Neural crest cell (in vitro differentiated cells): ENCODE measurements around the gene CSK. TPM values are rescaled to one million over a fixed set of nuclear protein-coding genes. Genes with fewer than 3 reads are reported as not detected.

Experiments
- DNase-seq: peaks from one replicate; pipeline ENCODE4 v3.0.0; 2021; ENCODE audit warnings: low read depth, mixed read lengths, low spot score
- H3K27ac Mint-ChIP-seq: one replicate; pipeline ENCODE4 v1.8.0; 2021; ENCODE audit warnings: mild to moderate bottlenecking, mixed read lengths; ENCODE audit not compliant: unreplicated experiment
- H3K27me3 Mint-ChIP-seq: 2 replicates; pipeline ENCODE4 v1.8.0; 2021; ENCODE audit warnings: low read depth, mild to moderate bottlenecking, mixed read lengths
- H3K36me3 Mint-ChIP-seq: 2 replicates; pipeline ENCODE4 v1.8.0; 2021; ENCODE audit warnings: low read depth, mild to moderate bottlenecking, mixed read lengths
- H3K4me1 Mint-ChIP-seq: 2 replicates; pipeline ENCODE4 v1.8.0; 2021; ENCODE audit warnings: mixed read lengths
- H3K4me3 Mint-ChIP-seq: one replicate; pipeline ENCODE4 v1.8.0; 2021; ENCODE audit warnings: mild to moderate bottlenecking, mixed read lengths
- H3K9me3 Mint-ChIP-seq: 2 replicates; pipeline ENCODE4 v1.8.0; 2021; ENCODE audit warnings: mixed read lengths
- CTCF ChIP-seq: fragments of 200-600 bp; sonication (generic); conservative IDR thresholded peaks from 2 replicates; pipeline ENCODE4 v1.5.0; 2021; ENCODE audit warnings: antibody characterized with exemption, mild to moderate bottlenecking
- total RNA-seq: library from RNA; stranded (reverse); gene quantifications from 2 replicates; pipeline ENCODE4 v1.2.1, GENCODE V29; 2021

Gene CSK
- total RNA-seq, 1 donor from 2014 or later: 109 TPM

- no peak overlapping the region for H3K4me3 Mint-ChIP-seq
- H3K27ac Mint-ChIP-seq: no peak overlapping the region
These were observed 55.7 kb downstream of the CSK start for GRCh38 chr15:74837482-74838136.

GRCh38 chr15:74838137-74838516, 56.2 kb downstream of the CSK start:
- no peaks in the 10 kb centered on the region for H3K27me3 Mint-ChIP-seq
- no peak for TF ChIP-seq CTCF
- DNase-seq: no peak
- H3K9me3 Mint-ChIP-seq: no peaks in the 10 kb centered on the region
- H3K36me3 Mint-ChIP-seq: no peaks in the 10 kb centered on the region
- H3K4me1 Mint-ChIP-seq: peaks cover 22% of the 10 kb centered on the region
- no peak overlapping the region for H3K27ac Mint-ChIP-seq
- H3K4me3 Mint-ChIP-seq: no peak overlapping the region

More at GRCh38 chr15:74837482-74838136, 55.7 kb downstream of the CSK start:
- TF ChIP-seq CTCF: peak; percentile 35
- Mint-ChIP-seq H3K9me3 (no peaks in the 10 kb centered on the region), H3K27me3 (peaks cover 3% of the 10 kb centered on the region), H3K4me1 (peaks cover 25% of the 10 kb centered on the region), H3K36me3 (no peaks in the 10 kb centered on the region)
- no peak for DNase-seq

- no peak for DNase-seq
- H3K36me3 Mint-ChIP-seq: no peaks in the 10 kb centered on the region
- no peak for TF ChIP-seq CTCF
- H3K27ac Mint-ChIP-seq: no peak overlapping the region
- H3K4me3 Mint-ChIP-seq: no peak overlapping the region
- H3K4me1 Mint-ChIP-seq: peaks cover 27% of the 10 kb centered on the region
- H3K27me3 Mint-ChIP-seq: no peaks in the 10 kb centered on the region
- no peaks in the 10 kb centered on the region for H3K9me3 Mint-ChIP-seq
These were observed 57.1 kb downstream of the CSK start for GRCh38 chr15:74838746-74839525.

GRCh38 chr15:74839526-74840395, 57.9 kb downstream of the CSK start:
- no peaks in the 10 kb centered on the region for H3K36me3 Mint-ChIP-seq
- no peaks in the 10 kb centered on the region for H3K9me3 Mint-ChIP-seq
- peak overlapping the region; percentile 61 for H3K4me3 Mint-ChIP-seq
- peaks cover 27% of the 10 kb centered on the region for H3K4me1 Mint-ChIP-seq
- no peaks in the 10 kb centered on the region for H3K27me3 Mint-ChIP-seq
- no peak for DNase-seq
- TF ChIP-seq CTCF: no peak
- H3K27ac Mint-ChIP-seq: peak overlapping the region; percentile 19
